NCI-H1694 treated with DMSO at 0.1 percent for 48 hours (cell line): ENCODE data around the gene HDHD3.
"Not testable (repeated sequence)": the region's sequence is repeated elsewhere in the genome, so short reads cannot be mapped to it uniquely, and the experiment has no call there.

Experiments used
- DNase-seq: peaks from one replicate; lab custom pipeline; 2025; lab: John Stamatoyannopoulos, UW

Gene HDHD3, protein sequence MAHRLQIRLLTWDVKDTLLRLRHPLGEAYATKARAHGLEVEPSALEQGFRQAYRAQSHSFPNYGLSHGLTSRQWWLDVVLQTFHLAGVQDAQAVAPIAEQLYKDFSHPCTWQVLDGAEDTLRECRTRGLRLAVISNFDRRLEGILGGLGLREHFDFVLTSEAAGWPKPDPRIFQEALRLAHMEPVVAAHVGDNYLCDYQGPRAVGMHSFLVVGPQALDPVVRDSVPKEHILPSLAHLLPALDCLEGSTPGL

DNA sequence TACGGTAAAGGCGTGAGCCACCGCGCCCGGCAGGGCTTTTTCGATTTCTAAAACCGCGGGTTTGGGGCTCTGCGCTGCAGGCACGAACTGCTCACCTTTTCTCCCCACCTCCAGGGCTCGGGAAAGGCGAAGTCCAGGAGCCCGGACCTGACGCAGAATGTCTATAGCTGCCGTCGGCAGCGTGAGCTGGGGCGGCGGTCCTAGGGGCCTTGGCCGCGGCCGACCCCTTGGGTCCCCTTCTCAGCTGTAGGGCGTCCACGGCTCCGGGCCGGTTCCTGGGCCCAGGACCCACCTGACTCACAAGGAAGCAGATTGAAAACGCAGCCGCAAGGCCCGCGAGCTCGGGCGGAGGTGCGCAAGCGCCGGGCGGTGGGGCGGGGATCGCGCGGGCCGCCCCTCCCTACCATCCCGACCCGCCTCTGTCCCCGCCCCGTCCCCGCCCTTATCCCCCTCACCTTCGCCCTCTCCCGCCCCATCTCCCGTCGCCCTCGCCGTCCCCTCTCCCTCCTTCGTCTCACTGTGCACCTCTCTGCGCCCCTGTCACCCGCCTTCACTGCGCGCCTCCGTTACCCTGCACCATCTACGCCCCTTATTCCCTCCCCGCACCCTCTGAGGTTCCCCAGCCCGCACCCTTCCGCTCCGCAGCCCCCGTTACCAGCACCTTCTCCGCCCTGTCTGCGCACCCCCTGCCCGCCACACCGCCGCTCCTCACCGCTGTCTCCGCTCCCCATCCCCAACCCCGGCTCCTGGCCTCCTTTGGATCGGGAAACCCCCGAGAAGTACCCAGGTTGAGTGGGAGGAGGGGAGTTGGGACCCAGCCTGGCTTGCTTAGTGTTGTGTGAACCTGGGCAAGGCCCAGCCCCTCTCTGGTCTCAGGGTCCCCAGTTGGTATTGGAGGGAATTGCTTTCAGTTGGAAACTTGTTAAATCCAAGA, at the start of gene HDHD3:
Gene HDHD3, minus strand, starts transcription at position 353 of the 934 bp plus-strand sequence. CDS start 2,632 bp downstream, outside the sequence.
- peak; percentile 34 for DNase-seq

DNA sequence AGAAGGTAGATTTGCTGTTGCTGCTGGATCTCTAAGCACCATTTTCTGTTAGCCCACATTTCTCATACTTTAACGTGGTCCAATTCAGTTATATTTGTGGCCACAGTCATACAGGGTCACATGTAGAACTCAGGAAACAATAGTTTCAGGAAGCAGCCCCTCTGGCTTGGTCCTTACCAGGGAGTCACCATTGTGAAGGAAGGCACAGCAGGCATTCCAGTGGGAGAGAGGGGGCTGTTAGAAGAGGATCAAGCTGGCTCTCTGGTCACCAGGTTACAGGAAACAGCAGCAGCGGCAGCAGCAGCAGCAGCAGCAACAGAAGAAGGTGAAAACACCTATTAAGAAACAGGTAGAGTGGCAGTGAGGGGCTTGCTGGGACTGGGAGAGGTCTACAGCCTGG, 48.3 kb upstream of the HDHD3 start:
- no peak for DNase-seq

DNA sequence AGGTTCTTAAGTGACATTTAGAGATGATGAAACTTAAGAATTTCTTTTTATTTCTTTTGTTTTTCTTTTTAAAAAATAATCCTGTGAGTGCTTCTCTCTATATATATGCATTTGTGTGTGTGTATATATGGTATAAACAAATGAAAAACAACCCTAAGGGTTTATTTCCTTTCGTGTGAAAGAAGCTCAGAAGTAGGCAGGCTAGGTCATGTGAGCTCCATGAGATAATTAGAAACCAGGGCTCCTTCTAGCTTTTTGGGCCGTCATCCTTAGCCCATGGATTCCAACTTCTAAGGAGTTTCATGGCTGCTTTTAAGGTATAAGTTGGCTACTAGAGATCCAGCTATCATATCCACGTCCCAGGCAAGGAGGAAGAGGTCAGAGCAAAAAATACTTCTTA, 44.9 kb upstream of the HDHD3 start:
- DNase-seq = no peak

DNA sequence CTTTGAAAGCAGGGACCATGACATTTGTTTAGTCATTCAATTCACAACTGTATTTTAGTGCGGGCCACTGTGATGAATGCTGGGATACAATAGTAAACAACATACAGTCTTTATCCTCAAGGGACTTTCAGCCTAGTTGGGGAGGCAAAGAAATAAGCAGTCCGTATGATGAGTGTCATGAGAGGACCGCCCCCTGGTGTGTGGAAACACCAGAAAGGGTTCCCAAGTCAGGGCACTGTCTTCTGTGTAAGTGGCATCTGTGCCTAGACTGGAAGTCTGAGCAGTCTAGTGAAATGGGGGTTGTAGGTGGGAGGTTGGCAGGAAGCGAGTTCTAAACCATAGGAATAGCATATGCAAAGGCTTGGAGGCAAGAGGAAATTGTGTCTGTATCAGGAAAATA, 40.6 kb upstream of the HDHD3 start:
- no peak for DNase-seq

DNA sequence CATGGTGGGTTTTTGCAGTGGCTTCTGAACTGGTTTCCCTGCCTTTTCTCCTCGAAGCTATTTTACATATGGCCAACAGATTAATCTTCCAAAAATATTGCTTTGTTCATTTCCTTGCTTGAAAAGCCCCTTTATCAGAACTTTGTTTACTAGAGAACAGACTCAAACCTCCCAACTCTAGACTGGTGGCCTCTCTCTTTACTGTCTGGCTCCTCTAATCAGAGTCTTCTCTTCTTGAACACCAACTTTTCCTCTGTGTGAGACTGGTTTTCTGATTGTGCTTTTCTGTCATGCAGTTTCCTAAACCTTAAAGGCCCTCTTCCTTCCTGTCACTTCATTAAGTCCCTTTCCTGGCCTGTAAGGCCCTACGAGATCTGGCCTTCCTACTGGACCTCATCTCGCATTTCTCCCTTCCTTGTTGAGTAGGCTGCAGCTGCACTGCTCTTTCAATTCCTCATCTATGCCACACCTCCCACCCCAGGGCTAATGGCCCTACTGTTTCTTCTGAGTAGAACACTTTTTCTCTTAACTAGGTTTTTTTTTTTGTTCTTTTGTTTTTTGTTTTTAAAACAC, 39.4 kb upstream of the HDHD3 start:
- DNase-seq = no peak

DNA sequence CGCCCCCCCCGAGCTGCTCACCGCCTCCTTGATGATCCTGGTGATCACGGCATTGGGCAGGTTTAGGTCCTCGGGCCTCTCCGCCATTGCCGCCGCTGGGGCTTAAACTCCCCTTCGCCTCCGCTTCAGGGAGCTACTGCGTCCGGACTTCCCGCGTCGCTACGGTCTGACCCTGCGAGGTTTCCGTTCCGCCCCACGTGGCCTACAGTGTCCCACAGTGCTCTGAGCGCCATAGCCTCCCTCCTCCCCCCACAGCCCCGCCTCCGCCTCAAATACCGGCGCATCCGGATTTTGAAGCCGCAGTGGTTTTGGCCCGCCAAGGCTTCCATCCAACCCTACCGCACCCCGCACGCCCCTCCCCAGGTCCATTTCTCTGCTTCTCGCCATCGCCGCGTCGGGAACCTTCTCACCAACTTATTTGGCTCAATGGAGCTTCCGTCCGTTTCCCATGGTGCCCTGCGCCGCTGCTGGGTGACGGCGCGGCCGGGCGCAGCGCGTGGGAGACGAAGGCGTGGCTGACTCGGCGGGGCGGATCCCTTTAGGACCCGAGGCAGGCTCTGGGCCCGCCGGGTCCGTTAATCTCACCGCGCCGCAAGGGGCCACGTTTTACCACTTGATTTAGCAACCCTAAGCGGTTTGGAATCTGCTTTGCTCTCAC, 33.5 kb upstream of the HDHD3 start, which contains the start of the genes C9orf43 and POLE3:
Gene C9orf43, plus strand, starts transcription at position 541 of the 658 bp plus-strand sequence. CDS start 2,747 bp downstream, outside the sequence.
Gene POLE3, minus strand, starts transcription at position 469 of the 658 bp plus-strand sequence. Its CDS starts 382 bp downstream, at position 87.
- peak; percentile 88 for DNase-seq

DNA sequence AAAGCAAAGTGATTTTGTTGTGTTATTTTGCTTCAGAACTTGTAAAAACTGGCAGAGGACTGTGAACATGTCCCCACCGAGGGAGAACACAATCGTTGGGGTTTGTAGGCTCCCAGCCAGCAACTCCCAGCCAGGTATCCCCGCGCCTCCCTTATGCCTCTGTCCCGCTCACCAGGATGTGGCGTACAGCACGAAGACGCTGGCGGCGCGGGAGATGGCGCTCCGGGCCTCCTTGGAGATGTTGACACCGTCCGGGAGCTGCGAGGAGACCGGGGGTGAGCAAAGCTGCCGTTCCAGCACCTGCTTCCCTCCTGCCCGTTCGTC, 33.1 kb upstream of the HDHD3 start:
- DNase-seq = no peak

DNA sequence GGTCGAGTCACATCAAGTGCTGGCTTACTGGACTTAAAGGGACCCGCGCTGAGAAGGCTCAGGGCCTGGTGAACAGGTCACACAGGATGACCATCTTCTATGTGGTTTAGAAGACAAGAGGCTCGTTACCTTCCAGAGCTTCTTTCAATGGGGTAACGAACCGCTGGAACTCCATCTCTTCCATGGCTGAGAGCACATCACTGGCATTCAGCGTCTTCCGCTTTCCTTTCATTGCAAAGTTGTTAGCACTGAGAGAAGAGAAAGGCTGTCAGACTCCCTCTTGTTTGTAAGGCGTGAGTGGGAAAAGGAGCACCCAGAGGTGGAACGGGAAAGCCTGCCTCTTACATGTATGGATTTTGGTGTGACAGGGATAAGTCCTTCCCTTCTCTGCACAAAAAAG, 32.7 kb upstream of the HDHD3 start:
- no peak for DNase-seq

DNA sequence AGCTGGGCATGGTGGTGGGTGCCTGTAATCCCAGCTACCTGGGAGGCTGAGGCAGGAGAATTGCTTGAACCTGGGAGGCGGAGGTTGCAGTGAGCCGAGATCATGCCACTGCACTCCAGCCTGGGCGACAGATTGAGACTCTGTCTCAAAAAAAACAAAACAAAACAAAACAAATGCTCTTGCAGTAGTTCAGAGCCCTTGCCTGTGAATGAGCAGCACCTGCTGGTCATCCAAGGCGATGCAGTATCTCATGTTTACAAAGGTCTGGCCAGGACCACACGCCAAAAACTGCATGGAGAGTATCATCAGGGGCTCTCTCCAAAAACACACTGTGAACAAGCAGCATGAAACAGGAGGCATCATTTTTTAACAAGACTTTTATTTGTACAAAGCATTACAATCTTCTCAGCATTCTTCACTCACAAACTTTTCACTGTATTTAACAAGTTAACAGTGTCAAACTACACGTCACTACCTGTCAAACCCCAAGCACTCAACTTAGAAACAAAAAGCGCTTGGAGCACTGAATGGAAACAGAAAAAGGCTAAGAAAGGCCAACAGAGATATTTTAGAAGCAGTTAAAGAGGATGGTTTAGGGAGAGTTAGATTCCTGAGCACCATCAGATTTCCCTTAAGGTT, 30.2 kb upstream of the HDHD3 start:
- DNase-seq = peak; percentile 56

DNA sequence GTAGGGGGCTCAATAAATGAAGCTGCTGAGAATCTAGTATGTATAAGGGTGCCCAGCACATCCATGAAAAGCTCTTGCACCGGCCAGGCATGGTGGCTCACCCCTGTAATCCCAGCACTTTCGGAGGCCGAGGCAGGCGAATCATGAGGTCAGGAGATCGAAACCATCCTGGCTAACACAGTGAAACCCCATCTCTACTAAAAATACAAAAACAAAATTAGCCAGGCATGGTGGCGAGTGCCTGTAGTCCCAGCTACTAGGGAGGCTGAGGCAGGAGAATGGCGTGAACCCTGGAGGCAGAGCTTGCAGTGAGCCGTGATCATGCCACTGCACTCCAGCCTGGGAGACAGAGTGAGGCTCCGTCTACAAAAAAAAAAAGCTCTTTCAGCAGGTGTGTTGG, 29.6 kb upstream of the HDHD3 start:
- not testable (repeated sequence) for DNase-seq

DNA sequence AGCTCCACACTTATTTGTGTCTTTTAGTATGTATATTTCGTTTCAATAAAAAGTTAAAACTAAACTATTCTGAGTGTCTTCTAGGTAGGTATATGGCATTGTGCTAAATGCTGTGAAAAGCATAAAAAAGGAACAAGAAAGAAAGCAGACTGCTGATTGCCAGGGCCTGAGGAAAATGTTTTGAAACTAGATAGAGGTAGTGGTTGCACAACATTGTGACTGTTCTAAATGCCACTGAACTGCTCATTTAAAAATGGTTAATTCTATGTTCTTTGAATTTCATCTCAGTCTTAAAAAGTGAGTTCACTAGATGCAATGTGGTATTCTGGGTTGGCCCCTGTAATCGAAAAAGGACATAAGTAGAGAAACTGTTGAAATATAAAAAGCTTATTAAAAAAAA, 26.9 kb upstream of the HDHD3 start:
- DNase-seq = no peak

DNA sequence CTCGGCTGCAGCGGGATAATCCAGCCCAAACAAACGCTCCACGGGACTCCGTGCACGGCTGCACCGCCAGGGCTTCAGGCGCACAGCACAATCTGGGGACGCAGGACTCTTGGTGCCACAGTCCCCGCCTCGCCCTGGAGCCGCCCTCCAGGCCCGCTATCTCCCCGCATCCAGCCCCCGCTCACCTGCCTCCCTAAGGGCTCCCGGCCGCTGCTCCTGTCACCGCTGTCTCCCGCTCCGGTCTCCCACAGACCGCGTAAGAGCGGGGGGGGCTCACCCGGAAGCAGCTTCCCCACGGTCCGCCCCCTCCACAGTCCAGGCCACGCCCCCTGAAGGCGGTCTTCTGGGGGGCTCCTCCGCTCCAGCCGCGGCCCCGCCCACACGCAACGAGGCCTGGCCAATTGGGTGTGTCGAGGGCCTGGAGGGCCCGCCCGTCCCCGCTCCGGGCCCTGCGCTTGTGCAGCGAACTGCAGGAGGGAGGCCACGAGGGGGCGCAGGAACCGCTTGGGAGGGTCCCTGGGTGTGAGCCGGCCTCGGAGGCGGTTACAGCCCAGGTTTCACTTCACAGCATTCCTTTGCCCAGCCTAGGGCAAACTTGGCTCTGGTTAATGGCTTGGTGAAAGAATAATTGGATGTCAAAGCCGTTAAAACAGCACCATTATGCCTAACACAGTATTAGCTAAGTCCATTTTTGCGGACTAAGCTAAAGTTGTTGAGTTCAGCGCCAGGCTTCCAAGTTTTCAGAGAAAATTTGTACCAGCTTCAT, 24.4 kb upstream of the HDHD3 start, which contains the start of gene ALAD:
Gene ALAD, minus strand, starts transcription at position 258 of the 766 bp plus-strand sequence. CDS start 7,725 bp downstream, outside the sequence.
- DNase-seq = peak; percentile 86

DNA sequence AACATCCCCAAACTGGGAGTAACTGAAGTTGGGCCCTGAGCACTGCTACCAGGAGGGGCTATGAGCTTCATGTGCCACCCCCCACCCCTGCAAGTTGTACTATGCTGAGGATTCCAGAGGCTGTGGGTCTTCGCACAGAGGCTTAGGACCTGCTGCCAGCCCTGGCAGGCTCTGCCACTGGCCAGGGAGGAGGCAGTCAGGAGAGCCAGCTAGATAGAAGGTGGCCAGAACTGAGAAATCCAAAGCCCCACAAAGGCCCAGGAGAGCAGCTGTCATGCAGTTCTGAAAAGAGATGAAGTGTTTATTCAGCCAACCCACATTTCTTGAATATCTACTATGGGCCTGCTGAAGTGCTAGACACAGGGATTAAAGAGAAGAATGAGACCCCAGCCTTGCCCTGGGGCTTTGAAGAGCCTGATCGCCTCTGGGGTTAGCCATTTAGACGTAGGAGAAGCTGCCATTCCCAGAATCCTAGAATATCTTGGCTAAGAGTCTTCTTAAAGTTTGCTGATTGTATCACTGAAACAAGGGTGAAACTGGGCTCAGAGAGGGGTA, 22.9 kb upstream of the HDHD3 start:
- no peak for DNase-seq

DNA sequence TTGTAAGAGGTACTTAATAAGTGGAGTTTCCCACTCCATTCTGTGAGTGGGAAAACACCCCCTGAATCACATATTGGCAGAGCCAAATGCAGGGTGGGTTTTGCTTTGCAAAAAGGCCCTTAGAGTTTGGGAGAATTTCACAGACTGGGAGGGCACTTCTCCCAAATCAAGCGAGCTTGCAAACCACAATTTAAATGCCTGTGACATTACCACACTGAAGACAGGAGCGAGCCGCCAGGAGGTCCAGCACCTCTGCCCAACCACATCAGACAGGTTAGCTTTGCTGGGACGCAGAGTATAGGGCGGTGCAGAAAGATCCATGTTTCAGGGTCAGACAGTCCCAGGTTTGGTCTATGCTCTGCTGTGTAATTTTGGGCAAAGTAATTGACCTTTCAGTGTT, 22.0 kb upstream of the HDHD3 start:
- no peak for DNase-seq

DNA sequence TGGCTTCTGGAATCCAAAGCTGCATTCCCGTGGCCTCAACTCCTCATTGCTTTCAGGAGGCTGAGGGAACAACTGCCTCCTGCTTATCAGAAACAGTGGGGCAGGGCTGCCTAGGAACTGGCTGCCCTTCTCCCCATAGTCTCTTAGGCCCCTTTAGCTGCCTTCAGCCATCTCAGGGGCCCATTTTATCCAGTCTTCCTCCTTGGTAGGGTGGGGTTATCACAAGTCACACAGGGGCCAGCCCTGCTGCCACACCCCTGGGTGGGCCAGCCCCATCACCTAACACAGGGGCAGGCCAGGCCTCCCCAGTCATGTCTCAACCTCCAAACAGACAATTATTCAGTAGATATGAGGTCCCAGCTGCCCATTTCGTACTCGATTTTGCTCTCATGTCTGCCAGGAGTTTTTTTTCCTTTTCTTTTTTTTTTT, 20.4 kb upstream of the HDHD3 start:
- DNase-seq = no peak

DNA sequence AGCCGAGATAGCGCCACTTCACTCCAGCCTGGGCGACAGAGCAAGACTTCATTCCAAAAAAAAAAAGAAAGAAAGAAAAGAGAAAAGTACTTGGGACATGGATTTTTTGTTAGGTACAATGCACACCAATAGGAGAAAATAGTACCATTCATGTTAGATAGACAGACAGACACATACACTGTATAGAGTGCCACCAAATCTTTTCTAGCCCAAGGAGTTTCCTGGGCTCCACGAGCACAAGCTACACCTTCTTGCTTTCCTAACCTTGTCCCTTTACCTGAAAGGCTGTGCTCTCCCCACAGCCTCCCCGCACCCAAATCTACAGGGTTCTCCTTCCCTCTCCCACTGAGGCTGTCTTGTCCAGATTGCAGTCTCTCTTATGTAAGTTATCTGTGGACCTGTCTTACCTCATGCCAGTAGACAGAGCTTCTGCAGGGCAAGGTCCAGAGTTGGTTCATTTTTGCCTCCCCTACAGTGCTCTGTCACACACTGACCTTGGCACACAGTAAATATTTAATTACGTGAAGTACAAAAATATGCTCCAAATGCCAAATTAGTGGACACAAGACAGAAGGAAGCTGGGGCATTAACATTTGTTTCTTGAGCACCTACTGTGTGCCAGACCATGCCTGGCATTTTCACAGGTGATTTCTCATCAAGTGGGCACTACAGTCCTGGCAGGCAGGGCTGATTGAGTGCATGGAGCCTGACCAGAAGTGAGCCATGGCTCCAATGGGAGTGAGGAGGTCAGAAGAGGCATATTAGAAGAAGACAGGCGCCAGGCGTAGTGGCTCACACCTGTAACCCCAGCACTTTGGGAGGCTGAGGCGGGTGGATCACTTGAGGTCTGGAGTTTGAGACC, 18.4 kb upstream of the HDHD3 start:
- no peak for DNase-seq

DNA sequence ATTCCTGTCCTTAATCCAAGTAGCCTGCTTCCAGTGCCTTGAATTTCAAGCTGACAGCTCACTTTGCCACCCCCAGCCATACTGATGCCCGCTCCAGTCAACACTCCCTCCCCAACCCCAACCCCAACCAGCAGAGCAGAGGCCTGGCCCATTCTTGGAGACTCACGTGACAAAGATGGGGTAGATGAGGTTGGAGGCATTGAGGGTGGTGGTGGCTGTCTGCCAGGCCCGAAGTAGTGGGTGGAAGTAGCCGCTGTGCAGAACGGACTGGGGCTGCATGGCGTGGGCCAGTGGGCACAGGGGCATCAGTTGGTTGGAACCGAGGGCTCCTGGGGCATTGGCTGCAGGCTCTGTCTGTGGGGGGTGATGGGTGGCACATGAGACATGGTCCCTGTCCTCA, 16.5 kb upstream of the HDHD3 start:
- no peak for DNase-seq

DNA sequence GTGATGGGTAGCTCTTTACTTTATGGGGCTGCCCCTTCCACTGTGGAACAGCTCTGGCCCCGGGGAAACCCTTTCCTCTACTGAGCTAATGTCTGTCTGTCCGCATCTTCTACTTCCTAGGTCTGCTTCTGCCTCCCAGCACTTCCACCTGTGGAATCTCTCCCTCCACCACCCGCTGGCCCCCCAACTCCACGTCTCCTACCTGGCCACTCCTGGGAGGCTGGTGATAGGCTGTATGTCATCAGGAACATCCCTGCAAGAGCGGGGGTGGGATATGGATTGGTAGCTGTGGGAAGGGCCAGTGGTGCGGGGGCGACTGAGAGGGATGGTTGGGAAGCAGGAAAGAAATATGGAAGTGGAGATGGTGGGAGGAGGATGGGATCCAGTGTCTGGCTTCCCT, 15.1 kb upstream of the HDHD3 start:
- no peak for DNase-seq

DNA sequence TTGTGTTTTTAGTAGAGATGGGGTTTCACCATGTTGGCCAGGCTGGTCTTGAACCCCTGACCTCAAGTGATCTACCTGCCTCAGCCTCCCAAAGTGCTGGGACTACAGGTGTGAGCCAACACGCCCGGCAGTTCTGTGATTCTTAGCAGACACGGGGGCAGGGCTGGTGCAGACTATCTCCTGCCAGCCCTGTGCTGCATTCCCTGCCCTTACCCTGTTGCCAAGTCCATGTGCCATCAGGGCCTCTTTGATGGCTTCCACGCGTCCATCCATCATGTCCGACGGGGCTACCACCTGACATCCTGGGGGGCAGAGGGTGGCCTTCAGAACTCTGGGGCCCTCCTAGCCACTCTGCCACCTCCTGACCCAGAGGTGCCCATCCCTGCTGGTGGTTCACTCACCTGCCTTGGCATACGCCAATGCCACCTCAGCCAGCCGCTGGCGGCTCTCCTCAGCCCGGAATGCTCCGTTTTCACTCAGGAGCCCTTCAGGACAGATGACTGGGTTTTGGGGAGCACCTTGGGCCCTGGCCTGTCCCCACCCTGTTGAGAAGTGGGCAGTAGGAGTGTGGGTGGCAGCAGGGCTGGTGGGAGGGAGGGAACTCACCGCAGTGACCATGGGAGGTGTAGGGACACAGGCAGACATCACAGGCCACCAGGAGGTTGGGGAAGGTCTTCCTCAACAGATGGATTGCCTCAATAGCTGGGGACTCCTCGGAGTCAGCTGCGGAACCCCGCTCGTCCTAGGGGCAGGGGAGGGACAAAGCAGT, 13.6 kb upstream of the HDHD3 start:
- no peak for DNase-seq
